Stimulated activated CD8-positive, alpha-beta memory T cell treated with anti-CD3 and anti-CD28 coated beads, Interleukin-15, amount 100 ng/mL, for 4 hours (primary cell): ENCODE data around the gene ZNF70.

ENCODE experiments used
- DNase-seq, 2 donors: peaks; one replicate each; pipeline ENCODE4 v3.0.0-alpha.2; 2020; ENCODE audit warnings: low read depth in 2 of 2

ZNF70 gene

DNA sequence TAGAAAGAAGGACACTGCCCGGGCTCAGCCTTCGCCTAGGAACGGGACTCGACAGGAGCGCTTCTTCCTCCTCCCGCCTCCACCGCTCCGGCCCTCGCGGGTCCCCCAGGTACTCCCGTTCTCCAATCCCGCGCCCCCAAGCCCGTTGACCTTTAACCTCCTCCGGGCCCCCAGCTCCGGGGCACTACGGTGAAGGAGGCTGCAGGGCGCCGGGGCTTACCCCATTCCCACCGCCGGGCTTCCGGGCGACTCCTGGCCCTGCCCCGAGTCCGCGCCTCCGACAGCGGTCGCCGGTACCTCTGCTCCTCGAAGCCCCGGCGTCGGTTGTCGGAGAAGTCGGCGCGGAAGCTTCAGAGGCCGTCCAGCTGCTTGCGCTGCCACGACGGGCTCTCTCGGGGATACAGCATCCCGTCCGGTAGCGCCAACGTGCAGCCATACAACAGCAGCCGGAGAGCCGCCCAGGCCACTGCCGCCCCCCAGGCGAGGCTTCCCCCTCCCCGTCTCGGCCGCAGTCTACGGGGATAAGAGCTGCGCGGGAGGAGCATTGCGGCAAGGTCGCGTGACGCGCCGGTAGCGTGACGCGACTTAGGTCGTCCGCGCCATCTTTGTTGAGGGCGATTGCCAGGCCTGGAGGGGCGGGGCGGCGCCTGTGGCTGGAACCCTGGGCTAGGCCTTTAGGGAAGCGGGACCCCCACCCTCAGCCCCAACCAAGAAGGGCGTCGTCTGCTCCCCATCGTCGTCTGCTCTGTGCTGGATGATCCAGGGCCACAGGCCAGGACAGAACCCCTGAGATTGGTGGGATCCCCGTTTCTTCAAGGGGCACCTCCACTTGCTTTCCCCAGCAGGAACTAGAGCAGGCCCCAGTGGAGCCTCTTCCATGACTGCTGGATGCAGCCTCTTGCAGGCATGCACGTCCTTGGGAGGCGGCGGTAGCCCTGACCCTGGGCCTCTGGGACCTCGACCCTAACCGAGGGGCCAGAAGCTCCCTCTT is 33.8 kb downstream of the ZNF70 start:
- DNase-seq, result peak; percentile 59 to 60

DNA sequence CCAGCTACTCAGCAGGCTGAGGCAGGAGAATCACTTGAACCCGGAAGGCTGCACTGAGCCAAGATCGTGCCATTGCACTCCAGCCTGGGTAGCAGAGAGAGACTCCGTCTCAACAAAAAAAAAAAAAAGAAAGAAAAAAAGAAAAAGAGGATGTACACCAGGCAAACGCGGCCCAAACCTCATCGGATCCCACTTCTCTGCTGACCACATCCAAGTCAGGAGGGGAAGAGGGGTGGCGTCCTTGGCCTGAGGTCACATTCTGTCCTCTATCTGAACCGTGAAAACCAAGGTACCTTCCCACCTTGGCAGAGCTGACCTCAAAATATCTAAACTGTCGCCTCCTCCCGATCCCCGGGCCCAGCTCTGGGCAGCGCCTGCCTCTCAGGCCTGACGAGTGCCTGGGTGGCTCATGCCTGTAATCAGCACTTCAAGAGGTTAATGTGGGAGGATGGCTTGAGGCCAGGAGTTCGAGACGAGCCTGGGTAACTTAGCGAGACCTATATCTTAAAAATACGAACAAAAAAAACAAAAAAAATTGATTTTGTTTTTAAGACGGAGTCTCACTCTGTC is 35.0 kb downstream of the ZNF70 start:
- DNase-seq, result no peak

DNA sequence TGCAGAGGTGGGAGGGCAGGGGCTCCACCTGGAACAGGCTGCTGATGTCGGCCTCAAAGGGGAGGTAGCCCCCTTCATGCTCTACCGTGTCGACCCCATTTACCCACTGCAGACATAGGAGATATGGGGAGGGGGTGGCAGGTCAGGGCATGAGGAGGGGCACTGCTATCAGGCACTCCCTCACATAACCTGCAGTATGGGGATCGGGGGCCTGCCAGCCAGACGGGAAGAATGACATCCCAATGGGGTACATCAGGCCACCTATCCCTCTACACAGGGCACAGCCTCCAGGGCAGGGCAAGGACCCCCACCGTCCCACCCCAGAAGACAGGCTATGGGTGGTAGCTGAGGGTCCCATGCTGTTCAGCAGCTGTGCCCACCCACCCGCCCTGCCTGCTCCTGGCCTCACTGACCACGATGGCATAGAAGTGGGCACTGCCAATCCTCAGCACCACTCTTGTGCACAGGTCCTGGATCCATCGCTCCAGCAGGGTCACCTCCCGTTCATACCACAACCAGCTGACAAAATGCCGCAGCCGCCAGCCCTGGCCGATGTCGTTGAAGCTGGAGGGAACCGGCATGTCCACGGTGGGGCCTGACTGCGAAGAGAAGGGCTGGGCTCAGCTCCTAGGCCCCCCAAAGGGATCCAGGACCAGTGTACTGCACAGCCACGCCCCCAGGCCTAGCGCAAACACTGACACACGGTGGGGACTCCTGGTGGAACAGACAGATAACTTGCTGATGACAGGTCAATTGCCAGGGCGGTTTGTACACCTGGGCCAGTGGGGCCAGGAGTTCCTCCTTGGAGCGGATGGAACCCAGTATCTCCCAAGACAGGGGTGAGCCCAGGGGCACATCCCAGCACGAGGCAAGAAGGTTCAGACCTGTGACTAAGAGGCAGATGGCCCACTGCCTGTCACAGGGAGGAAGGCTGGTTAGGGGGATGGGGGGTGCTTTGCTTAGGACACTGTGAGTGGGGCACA is 36.0 kb downstream of the ZNF70 start:
- no peak for DNase-seq

DNA sequence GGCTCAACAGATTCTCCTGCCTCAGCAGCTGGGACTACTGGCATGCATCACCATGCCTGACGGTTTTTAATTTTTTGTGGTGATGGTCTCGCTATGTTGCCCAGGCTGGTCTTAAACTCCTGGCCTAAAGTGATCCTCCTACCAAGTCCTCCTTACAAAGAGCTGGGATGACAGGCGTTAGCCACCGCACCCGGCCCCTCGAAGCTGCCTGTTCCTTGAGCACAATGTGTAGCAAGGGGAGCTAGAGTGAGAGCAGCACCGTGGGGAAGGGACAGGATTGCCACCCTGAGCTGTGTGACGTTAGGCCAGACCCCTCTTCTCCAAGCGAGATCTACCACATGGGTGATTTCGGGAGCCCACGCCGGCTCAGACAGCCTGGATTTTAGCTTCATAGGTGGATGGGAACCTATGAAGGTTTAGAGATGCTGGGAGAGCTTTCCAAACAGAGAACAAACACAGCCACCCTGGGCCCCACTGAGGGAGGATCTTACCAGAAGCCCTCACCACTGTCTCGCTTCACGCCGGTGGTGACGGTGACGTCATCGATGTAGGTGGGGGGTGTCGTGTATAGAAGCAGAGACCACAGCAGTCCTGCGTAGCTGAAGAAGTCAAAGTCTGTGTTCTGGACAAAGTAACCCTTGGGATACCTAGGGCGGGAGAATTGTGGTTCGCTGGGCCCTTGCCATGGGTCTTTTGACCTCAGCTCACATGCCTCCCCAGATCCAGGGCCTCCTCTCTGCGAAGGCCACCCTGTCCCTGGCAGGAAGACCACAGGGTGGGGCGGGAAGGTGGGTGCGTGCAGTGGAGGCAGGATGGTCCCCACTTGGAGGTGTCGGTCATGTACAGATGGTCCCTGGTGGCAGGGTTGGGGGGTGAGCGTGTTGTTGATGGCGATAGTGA is 37.0 kb downstream of the ZNF70 start:
- no peak for DNase-seq

DNA sequence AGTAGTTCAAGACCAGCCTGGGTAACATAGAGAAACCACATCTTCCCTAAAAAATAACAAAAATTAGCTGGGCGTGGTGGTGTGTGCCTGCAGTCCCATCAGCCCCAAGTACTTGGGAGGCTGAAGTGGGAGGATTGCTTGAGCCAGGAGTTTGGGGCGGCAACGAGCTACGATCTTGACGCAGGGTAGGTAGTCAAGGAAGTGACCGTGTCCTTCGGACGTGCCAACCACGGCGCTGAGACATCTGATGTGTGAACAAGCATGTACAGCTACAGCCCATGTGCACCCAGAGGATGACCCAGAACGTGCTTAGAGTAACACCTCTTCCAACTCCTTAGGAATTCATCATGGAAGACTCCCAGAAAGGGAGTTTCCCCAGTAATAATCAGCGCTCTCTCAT is 38.7 kb downstream of the ZNF70 start:
- no peak for DNase-seq

DNA sequence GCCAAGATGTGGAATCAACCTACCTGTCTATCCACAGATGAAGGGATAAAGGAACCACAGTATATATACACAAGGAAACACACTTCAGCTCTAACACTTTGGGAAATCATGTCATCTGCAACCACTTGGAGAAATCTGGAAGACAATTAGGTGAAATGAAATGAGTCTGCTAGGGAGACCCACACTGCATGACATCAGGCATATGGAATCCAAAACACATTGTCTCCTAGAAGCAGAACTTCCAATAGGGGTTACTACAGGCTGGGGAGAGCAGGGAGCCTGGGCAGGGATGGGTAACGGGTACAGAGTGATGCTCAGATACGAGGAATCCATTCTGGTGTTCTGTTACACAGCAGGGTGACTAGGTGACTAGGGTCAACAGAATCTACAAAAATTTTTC is 41.8 kb downstream of the ZNF70 start:
- no peak for DNase-seq

DNA sequence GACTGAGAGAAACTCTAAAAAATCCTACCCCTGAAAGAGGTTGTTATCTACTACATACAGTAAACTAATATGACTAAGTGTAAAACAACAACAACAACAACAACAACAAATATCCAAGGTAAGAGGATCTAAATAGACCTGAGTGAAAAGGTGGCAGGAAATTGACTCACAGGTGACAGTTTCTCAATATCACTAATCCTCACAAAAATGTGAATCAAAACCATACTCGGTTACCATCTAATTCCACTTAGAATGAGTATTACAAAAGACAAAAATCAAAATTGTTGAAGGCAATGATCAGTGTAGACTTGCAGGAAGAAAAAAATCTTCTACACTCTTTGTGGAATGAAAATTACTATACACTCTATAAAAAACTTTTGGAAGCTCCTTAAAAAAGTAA is 42.6 kb downstream of the ZNF70 start:
- DNase-seq, result no peak

DNA sequence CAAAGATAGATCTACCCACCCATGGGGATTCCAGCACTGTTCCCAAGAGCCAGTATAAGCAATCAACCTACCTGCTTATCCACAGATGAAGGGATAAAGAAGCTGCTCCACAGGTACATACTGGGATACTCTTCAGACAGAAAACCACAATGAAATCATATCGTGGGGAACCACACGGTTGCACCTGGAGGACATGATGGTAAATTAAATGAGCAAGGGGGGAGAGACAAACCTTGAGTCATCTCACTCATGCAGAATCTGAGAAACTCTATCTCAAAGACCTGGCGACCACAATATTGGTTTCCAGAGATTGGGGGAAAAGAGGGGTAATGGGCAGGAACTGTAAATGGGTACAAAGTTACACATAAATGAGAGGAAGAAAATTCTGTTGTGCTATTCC is 45.6 kb downstream of the ZNF70 start:
- DNase-seq, result no peak

DNA sequence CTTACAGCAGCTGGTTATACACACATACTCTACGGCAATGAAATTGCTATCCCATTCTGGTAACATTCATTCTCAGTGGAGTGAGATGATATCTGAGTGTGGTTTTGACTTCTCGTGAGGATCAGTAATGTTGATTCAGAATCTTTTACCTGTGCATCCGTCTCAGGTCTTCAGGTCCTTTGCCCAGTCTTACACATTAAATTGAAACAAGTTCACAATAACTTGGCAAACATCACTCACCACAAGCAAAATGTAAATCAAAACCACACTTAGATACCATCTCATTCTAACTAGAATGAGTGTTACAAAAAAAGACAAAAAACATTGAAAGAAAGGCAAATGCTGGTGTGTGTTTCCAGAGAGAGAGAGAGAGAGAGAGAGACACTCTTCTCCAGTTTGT is 46.1 kb downstream of the ZNF70 start:
- no peak for DNase-seq

DNA sequence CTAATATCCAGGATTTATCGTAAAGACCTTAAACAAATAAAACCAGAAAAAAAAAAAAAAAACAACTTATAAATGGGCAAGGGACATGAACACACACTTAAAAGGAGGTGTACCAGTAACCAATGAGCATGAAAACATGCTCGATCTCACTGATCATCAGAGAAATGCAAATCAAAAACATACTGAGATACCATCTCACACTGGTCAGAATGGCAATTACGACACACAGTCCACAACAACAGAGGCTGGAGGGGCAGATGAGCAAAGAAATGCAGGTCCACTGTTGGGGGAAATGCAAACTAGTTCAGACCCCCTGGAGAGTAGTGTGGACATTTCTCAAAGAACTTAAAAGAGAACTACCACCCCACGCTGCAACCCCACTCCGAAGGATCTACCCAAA is 46.9 kb downstream of the ZNF70 start:
- no peak for DNase-seq

DNA sequence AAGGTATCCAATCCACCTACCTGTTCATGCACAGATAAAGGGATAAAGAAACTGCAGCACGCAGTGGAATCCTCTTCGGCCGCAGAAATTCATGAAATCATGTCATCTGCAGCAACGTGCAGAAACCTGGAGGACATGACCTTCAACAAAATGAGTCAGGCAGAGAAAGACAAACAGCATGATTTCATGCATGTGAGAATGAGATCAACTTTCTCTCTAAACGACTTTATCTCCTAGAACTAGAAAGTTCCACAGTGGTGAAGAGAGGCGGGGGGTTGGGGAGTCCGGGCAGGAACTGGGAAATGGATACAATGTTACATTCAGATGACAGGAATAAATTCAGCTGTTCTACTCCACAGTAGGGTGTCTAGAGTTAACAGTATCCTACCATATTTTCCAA is 50.2 kb downstream of the ZNF70 start:
- DNase-seq, result no peak

DNA sequence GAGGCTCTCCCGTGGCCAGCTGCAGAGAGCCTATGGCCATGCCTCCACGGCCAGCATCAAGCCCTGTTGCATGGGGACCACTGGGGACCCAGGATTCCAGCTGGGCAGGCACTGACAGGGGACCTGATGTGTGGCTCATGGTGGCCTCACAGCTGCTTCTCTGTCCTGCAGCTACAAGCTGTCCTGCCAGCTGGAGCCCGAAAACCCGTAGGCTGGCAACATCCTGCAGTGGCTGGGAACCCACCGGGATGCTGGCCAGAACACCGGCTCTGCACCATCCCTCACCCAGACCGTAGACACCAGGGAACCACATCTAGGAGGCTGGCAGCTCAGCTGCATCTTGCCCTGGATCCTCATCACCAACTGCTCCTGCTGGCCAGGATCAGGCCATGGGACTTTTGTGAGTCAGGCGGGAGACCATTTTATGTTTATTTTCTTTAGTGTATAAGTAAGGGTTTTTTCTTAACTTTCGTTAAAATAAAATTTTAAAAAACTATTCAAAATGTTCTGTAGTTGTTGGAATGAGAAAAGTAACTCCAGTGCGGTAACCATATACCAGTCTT is 52.2 kb downstream of the ZNF70 start:
- no peak for DNase-seq

DNA sequence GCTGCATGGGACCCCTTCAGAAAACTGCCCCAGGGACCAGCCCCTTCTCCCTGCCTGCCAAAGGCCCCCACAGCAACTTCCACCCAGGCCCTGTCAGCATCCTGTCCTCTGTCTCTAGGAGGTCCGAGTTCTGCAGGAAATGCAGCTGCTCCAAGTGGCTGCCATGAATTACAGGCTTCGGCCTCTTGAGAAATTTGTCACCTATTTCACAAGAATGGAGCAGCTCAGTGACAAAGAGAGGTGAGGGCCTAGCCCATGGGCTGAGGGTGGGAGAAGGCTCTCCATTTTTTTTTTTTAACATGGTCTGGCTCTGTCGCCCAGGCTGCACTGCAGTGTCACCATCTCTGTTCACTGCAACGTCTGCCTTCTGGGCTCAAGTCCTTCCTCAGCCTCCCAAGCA is 52.8 kb downstream of the ZNF70 start:
- DNase-seq, result no peak

DNA sequence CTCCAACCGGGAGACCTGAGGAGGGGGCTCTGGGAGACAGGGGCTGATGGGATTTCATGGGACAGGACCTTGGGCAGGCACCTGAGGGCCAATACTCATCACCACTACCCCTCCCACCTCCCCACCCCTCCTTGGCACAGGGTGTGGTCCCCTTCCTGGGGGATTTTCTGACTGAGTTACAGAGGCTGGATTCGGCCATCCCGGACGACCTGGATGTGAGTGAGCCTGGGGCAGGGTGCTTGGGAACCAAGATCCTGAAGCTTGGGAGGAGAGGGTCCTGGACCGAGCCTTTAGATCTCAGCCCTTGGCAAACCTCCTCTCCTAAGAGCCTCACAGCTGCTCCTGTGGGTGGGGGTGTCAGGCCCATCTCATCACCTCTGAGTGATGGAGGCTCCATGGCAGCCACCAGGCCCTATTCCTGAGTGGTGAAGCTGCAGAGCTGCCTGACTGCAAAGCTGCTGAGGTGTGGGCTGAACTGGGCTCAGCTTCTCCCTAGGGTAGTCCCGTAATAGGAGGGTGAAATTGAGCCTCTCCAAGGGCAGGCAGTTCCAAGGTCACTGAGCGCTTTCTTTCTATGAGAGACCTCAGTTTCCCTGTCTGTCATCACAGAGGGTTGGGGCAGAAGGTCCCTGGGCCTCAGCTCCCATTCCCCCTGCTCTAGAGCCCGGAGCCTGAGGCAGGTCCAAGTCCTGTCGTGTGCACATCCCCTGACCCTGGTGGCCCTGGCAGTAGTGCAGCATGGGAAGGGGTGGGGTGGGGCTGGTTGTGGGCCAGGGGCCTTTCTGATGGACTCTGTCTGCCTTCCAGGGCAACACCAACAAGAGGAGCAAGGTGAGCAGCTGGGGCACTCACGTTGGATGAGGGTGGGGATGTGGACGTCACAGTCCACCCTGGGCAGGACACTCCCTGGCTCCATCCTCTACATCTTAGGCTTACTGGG is 53.6 kb downstream of the ZNF70 start:
- no peak for DNase-seq

DNA sequence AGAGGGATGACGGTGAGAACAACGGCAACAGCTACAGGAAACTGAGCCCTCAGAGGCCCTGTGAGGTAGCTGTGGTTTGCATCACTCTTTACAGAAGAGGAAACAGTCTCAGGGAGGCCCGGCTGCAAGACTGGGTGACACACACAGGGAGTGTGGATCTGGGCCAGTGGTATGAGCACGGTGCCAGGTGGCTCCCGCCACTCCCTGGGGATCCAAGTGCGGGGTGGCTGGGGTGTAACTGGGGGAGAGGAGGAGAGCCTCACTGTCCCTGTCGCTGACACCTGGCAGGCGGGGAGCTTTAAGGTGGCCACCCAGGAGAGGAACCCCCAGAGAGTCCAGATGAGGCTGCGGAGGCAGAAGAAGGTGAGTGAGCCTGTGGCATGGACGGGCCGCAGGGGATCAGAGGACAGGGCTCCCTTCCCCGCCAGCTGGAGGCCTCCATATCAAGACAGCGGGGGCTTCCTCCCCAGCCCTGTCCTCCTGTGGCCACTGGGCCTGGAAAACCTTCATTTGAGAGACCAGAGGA is 54.5 kb downstream of the ZNF70 start:
- DNase-seq, result peak; percentile 50 to 54

DNA sequence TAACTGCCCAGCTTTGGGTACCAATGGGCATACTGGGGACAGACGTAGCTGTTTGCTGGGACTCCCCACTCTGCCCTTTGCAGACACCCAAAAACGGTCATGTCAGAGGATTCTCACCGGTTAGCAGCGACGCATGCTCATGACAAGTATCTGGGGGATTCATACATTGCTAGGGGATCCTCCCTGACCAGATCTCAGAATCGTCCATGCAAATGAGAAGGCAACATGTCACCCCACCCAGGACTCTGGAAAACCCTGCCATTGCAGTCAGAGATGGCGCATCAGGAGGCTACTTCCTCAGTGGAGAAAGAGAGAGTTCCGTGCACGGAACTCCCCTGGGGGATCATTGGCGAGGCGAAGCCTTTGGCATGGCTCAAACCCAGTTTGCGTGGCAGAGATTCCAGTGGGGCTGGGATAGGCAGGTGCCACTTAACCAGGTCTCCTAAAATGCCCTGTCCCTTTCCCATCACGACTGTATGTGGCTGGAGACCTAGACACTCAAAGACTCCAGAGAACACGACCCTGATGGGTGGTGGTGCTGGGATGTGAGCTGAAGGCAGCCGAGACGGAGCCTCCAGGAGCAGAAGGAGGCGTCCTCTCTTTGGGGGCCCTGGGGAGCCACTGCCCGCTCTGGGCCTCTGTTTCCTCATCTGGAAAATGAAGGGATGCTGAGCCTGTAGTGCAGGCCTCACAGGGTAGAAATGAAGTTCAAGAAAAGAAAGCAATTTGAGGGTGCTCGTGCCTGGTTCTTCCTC is 55.2 kb downstream of the ZNF70 start:
- DNase-seq, result no peak

DNA sequence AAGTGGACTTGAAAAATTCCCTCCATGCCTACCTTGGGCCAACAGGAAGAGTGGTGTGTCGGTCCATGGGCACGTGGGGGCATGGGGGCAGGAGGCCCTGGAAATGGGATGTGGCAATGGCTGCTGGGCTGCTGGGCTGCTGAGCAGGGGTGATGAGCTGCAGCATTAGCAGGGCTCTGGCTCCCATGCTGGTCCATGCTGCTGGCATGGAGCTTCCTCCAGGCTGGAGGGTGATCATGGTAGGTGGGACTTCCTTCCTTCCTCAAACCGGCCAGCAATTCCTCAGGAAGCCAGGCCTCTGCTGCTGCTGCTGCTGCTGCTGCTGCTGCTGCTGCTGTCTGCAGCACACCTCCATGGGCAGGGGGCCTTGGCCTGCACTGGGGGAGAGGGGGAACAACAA is 55.8 kb downstream of the ZNF70 start:
- no peak for DNase-seq

DNA sequence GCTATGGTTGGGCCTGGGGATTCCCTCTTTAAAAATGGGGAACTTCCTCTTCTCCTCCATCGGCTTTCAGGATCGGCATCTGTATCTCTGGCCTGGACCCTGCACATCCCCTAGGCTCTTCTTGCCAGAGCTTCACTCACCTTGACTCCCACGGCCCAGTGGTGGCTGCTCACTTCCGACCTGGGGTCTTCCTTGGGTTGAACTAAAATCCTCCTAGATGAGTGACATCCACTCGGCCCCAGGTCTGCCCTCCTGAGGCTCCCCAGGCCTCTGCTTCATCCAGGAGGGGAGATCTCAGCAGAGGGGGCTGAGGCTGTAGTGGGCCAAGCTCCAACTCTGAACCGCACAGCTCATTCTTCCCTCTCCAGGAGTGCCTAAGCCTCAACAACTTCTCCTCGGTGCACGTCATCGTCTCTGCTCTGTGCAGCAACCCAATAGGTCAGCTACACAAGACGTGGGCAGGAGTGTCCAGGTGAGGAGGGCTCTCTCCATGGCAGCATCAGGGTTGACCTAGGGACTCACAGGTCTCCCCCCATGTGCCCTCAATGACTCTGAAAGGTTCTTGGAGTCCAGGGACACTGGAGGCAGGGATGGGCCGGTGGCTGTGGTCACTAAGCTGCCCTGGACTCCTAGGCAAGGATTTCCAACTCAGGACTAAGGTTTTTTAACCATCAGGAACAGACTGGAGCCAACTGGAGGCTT is 56.8 kb downstream of the ZNF70 start:
- no peak for DNase-seq
